Liver (tissue), 9 donors: ENCODE results near the gene EXOC4. TPM values are rescaled to one million over a fixed set of nuclear protein-coding genes. Genes with fewer than 3 reads are reported as not detected.

ENCODE experiments used
- DNase-seq: peaks from one replicate; pipeline ENCODE4 v3.0.0-alpha.2; 2017; ENCODE audit warnings: low spot score
- H3K27ac ChIP-seq, 2 donors: one replicate each; pipeline ENCODE4 v1.7.0; 2013; ENCODE audit warnings: inconsistent platforms in 2 of 2, low read length in 2 of 2, control low read depth in 1 of 2, low read depth in 1 of 2, mild to moderate bottlenecking in 1 of 2
- H3K27me3 ChIP-seq, 4 donors: one replicate each; pipeline versions ENCODE4 v1.6.1 to v1.7.0; 2013; ENCODE audit warnings: low read length in 3 of 4, inconsistent platforms in 1 of 4, mild to moderate bottlenecking in 1 of 4, moderate library complexity in 1 of 4; ENCODE audit not compliant: control insufficient read depth in 4 of 4, insufficient read depth in 4 of 4
- H3K36me3 ChIP-seq, 4 donors: one replicate each; pipeline versions ENCODE4 v1.6.1 to v1.7.0; 2013; ENCODE audit warnings: low read length in 3 of 4, mild to moderate bottlenecking in 3 of 4, low read depth in 1 of 4, moderate library complexity in 1 of 4; ENCODE audit not compliant: control insufficient read depth in 4 of 4, insufficient read depth in 3 of 4
- H3K4me1 ChIP-seq, 4 donors: one replicate each; pipeline versions ENCODE4 v1.6.1 to v1.7.0; 2013; ENCODE audit warnings: low read length in 3 of 4, mild to moderate bottlenecking in 3 of 4, moderate library complexity in 1 of 4; ENCODE audit not compliant: control insufficient read depth in 4 of 4, insufficient read depth in 4 of 4
- H3K4me3 ChIP-seq, 3 donors: one replicate each; pipeline versions ENCODE4 v1.6.1 to v1.7.0; 2013; ENCODE audit warnings: low read length in 3 of 3, control low read depth in 1 of 3, low read depth in 1 of 3, mild to moderate bottlenecking in 1 of 3
- H3K9ac ChIP-seq, 2 donors: one replicate each; pipeline ENCODE4 v1.7.0; 2013; ENCODE audit warnings: low read length in 2 of 2, mild to moderate bottlenecking in 2 of 2, moderate library complexity in 2 of 2, control low read depth in 1 of 2, low read depth in 1 of 2
- H3K9me3 ChIP-seq, 4 donors: one replicate each; pipeline versions ENCODE4 v1.6.1 to v1.7.0; 2013; ENCODE audit warnings: low read length in 3 of 4; ENCODE audit not compliant: control insufficient read depth in 4 of 4
- ATF3 ChIP-seq: IDR thresholded peaks from 2 replicates; pipeline ENCODE4 v1.6.1; 2016; ENCODE audit warnings: antibody characterized with exemption
- CTCF ChIP-seq: fragments of 150-350 bp; IDR thresholded peaks from 2 replicates; pipeline ENCODE4 v1.5.1; 2017; ENCODE audit warnings: improper control_type of control experiment, low read depth, low read length; ENCODE audit not compliant: missing input control
- EGR1 ChIP-seq, 2 donors: IDR thresholded peaks; 2 replicates each; pipeline ENCODE4 v1.6.1; 2016 to 2018; ENCODE audit warnings: antibody characterized with exemption in 2 of 2, low read depth in 2 of 2
- FOXA1 ChIP-seq: IDR thresholded peaks from 2 replicates; pipeline ENCODE4 v1.6.1; 2016; ENCODE audit warnings: antibody characterized with exemption
- FOXA2 ChIP-seq: IDR thresholded peaks from 2 replicates; pipeline ENCODE4 v1.6.1; 2016; ENCODE audit warnings: antibody characterized with exemption
- GABPA ChIP-seq, 2 donors: IDR thresholded peaks in 1 of 2; conservative IDR thresholded peaks in 1 of 2; 2 replicates each; pipeline ENCODE4 v1.6.1; 2016; ENCODE audit warnings: antibody characterized with exemption in 2 of 2, mild to moderate bottlenecking in 1 of 2, moderate library complexity in 1 of 2
- HNF4A ChIP-seq, 2 donors: conservative IDR thresholded peaks; 2 replicates each; pipeline ENCODE4 v1.6.1; 2016; ENCODE audit warnings: antibody characterized with exemption in 2 of 2, mild to moderate bottlenecking in 2 of 2
- HNF4G ChIP-seq: IDR thresholded peaks from 2 replicates; pipeline ENCODE4 v1.6.1; 2016; ENCODE audit warnings: antibody characterized with exemption
- JUND ChIP-seq, 2 donors: IDR thresholded peaks; 2 replicates each; pipeline ENCODE4 v1.6.1; 2016; ENCODE audit warnings: antibody characterized with exemption in 2 of 2
- MAX ChIP-seq: IDR thresholded peaks from 2 replicates; pipeline ENCODE4 v1.6.1; 2016; ENCODE audit warnings: antibody characterized with exemption
- NR2F2 ChIP-seq: IDR thresholded peaks from 2 replicates; pipeline ENCODE4 v1.6.1; 2016; ENCODE audit warnings: antibody characterized with exemption
- RAD21 ChIP-seq, 2 donors: IDR thresholded peaks; 2 replicates each; pipeline ENCODE4 v1.6.1; 2016; ENCODE audit warnings: antibody characterized with exemption in 2 of 2, mild to moderate bottlenecking in 2 of 2
- REST ChIP-seq: IDR thresholded peaks from 2 replicates; pipeline ENCODE4 v1.6.1; 2016; ENCODE audit warnings: antibody characterized with exemption, mild to moderate bottlenecking
- RXRA ChIP-seq, 2 donors: IDR thresholded peaks; 2 replicates each; pipeline ENCODE4 v1.6.1; 2017 to 2018; ENCODE audit warnings: antibody characterized with exemption in 2 of 2, mild to moderate bottlenecking in 1 of 2
- SP1 ChIP-seq: IDR thresholded peaks from 2 replicates; pipeline ENCODE4 v1.6.1; 2018; ENCODE audit warnings: antibody characterized with exemption, mild to moderate bottlenecking
- TAF1 ChIP-seq: conservative IDR thresholded peaks from 2 replicates; pipeline ENCODE4 v1.6.1; 2016; ENCODE audit warnings: antibody characterized with exemption, mild to moderate bottlenecking
- YY1 ChIP-seq: IDR thresholded peaks from 2 replicates; pipeline ENCODE4 v1.6.1; 2016; ENCODE audit warnings: antibody characterized with exemption, mild to moderate bottlenecking
- ZBTB33 ChIP-seq: IDR thresholded peaks from 2 replicates; pipeline ENCODE4 v1.6.1; 2016; ENCODE audit warnings: antibody characterized with exemption
- WGBS: extraction: QIAGEN DNeasy Blood & Tissue Kit; methylation state at CpG from one replicate; pipeline ENCODE4 v1.1.7; 2013; 5-methylcytosine and 5-hydroxymethylcytosine counted together
- polyA plus RNA-seq, 2 donors: library from polyadenylated mRNA; stranded (reverse) in 1 of 2; unstranded in 1 of 2; fragments of 200-250 nt in 1 of 2; fragments of >200 nt in 1 of 2; fragmentation: Nextera tagmentation in 1 of 2; extraction: Ambion mirVana in 1 of 2; gene quantifications; one replicate each; pipeline versions ENCODE4 v1.2.1 to v1.2.3, GENCODE V29; 2013 to 2015
- total RNA-seq, 2 donors: library from RNA; depleted of rRNA; stranded (reverse); fragments of >200 nt; gene quantifications; one replicate each; pipeline ENCODE4 v1.2.3, GENCODE V29; 2014
- donor health status: healthy.
- donor health status: healthy.
- donor health status: healthy.
- donor health status: healthy.
- donor health status: healthy.

The EXOC4 gene
- total and polyA plus RNA-seq, 4 donors, result 9.5 to 55.9 (median 23.6) TPM

GRCh38 chr7:133428876-133429275, 176.0 kb downstream of the EXOC4 start:
- TF ChIP-seq CTCF, result no peak
- no peak for TF ChIP-seq REST
- no peak for TF ChIP-seq EGR1 (IDR thresholded peaks at IDR 0.05; ENCODE audit: low read depth in 2 of 2)
- TF ChIP-seq YY1, result no peak
- TF ChIP-seq TAF1, result no peak
- no peak for TF ChIP-seq FOXA1
- TF ChIP-seq NR2F2, result no peak
- TF ChIP-seq SP1, result no peak
- no peak for TF ChIP-seq HNF4G
- TF ChIP-seq MAX, result no peak
- no peak for TF ChIP-seq FOXA2
- TF ChIP-seq GABPA (IDR thresholded peaks at IDR 0.05 in 1 of 2, conservative IDR thresholded peaks at IDR 0.05 in 1 of 2), result no peak
- TF ChIP-seq RXRA (IDR thresholded peaks at IDR 0.05), result no peak
- no peak for TF ChIP-seq HNF4A (conservative IDR thresholded peaks at IDR 0.05)
- no peak for TF ChIP-seq RAD21 (IDR thresholded peaks at IDR 0.05)
- TF ChIP-seq ZBTB33, result no peak
- TF ChIP-seq ATF3, result no peak
- no peak for TF ChIP-seq JUND (IDR thresholded peaks at IDR 0.05)

More at GRCh38 chr7:133428876-133429275, 176.0 kb downstream of the EXOC4 start:
- H3K4me1 ChIP-seq, result no peaks in the 10 kb centered on the region
- 95% methylated on average over 3 of the region's 3 CpGs for WGBS
- no peak overlapping the region for H3K27ac ChIP-seq
- no peaks in the 10 kb centered on the region for H3K36me3 ChIP-seq
- H3K9me3 ChIP-seq, result no peaks in the 10 kb centered on the region
- no peaks in the 10 kb centered on the region for H3K27me3 ChIP-seq
- DNase-seq, result no peak
- no peak overlapping the region for H3K9ac ChIP-seq
- no peak overlapping the region for H3K4me3 ChIP-seq
